ENCODE results near the gene YES1.

Gene YES1

GRCh38 chr18:811892-812375 is at the start of gene YES1:
Gene YES1, minus strand, starts transcription at chr18:812242. Its CDS starts 55,415 bp downstream, at chr18:756827.
- TF ChIP-seq, protein P1, sequence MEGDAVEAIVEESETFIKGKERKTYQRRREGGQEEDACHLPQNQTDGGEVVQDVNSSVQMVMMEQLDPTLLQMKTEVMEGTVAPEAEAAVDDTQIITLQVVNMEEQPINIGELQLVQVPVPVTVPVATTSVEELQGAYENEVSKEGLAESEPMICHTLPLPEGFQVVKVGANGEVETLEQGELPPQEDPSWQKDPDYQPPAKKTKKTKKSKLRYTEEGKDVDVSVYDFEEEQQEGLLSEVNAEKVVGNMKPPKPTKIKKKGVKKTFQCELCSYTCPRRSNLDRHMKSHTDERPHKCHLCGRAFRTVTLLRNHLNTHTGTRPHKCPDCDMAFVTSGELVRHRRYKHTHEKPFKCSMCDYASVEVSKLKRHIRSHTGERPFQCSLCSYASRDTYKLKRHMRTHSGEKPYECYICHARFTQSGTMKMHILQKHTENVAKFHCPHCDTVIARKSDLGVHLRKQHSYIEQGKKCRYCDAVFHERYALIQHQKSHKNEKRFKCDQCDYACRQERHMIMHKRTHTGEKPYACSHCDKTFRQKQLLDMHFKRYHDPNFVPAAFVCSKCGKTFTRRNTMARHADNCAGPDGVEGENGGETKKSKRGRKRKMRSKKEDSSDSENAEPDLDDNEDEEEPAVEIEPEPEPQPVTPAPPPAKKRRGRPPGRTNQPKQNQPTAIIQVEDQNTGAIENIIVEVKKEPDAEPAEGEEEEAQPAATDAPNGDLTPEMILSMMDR (IDR thresholded peaks at IDR 0.05; ENCODE audit: insufficient read depth, missing control alignments): no peak
- no peak for FAIRE-seq
- peak; percentile 66 for DNase-seq (ENCODE audit: insufficient read length, low spot score)

GRCh38 chr18:857986-858385 is 45.9 kb upstream of the YES1 start:
- DNase-seq (ENCODE audit: insufficient read length, low spot score) (no peak), FAIRE-seq (no peak)
- TF ChIP-seq, protein P1 (IDR thresholded peaks at IDR 0.05; ENCODE audit: insufficient read depth, missing control alignments): no peak

GRCh38 chr18:853471-853870 is 41.4 kb upstream of the YES1 start:
- no peak for FAIRE-seq
- no peak for DNase-seq (ENCODE audit: insufficient read length, low spot score)
- TF ChIP-seq, protein P1 (IDR thresholded peaks at IDR 0.05; ENCODE audit: insufficient read depth, missing control alignments): no peak

- TF ChIP-seq, protein P1 (IDR thresholded peaks at IDR 0.05; ENCODE audit: insufficient read depth, missing control alignments): no peak
- FAIRE-seq (no peak), DNase-seq (ENCODE audit: insufficient read length, low spot score) (no peak)
Observed at GRCh38 chr18:850960-851359, 38.9 kb upstream of the YES1 start.

GRCh38 chr18:849021-849420 is 37.0 kb upstream of the YES1 start:
- FAIRE-seq (no peak), DNase-seq (ENCODE audit: insufficient read length, low spot score) (no peak)
- TF ChIP-seq, protein P1 (IDR thresholded peaks at IDR 0.05; ENCODE audit: insufficient read depth, missing control alignments): no peak

GRCh38 chr18:848062-848861 is 36.2 kb upstream of the YES1 start:
- TF ChIP-seq, protein P1 (IDR thresholded peaks at IDR 0.05; ENCODE audit: insufficient read depth, missing control alignments): no peak
- FAIRE-seq (no peak), DNase-seq (ENCODE audit: insufficient read length, low spot score) (no peak)

Data from D721Med (cell line).